GM19193 (cell line): ENCODE measurements around the gene ATM.

Experiments used
- POLR2A ChIP-seq: IDR thresholded peaks from 4 replicates; pipeline ENCODE4 v1.6.1; 2011; ENCODE audit not compliant: insufficient read depth, insufficient read length; ENCODE audit errors: extremely low read depth

ATM gene, protein sequence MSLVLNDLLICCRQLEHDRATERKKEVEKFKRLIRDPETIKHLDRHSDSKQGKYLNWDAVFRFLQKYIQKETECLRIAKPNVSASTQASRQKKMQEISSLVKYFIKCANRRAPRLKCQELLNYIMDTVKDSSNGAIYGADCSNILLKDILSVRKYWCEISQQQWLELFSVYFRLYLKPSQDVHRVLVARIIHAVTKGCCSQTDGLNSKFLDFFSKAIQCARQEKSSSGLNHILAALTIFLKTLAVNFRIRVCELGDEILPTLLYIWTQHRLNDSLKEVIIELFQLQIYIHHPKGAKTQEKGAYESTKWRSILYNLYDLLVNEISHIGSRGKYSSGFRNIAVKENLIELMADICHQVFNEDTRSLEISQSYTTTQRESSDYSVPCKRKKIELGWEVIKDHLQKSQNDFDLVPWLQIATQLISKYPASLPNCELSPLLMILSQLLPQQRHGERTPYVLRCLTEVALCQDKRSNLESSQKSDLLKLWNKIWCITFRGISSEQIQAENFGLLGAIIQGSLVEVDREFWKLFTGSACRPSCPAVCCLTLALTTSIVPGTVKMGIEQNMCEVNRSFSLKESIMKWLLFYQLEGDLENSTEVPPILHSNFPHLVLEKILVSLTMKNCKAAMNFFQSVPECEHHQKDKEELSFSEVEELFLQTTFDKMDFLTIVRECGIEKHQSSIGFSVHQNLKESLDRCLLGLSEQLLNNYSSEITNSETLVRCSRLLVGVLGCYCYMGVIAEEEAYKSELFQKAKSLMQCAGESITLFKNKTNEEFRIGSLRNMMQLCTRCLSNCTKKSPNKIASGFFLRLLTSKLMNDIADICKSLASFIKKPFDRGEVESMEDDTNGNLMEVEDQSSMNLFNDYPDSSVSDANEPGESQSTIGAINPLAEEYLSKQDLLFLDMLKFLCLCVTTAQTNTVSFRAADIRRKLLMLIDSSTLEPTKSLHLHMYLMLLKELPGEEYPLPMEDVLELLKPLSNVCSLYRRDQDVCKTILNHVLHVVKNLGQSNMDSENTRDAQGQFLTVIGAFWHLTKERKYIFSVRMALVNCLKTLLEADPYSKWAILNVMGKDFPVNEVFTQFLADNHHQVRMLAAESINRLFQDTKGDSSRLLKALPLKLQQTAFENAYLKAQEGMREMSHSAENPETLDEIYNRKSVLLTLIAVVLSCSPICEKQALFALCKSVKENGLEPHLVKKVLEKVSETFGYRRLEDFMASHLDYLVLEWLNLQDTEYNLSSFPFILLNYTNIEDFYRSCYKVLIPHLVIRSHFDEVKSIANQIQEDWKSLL (N-terminal part only)

DNA sequence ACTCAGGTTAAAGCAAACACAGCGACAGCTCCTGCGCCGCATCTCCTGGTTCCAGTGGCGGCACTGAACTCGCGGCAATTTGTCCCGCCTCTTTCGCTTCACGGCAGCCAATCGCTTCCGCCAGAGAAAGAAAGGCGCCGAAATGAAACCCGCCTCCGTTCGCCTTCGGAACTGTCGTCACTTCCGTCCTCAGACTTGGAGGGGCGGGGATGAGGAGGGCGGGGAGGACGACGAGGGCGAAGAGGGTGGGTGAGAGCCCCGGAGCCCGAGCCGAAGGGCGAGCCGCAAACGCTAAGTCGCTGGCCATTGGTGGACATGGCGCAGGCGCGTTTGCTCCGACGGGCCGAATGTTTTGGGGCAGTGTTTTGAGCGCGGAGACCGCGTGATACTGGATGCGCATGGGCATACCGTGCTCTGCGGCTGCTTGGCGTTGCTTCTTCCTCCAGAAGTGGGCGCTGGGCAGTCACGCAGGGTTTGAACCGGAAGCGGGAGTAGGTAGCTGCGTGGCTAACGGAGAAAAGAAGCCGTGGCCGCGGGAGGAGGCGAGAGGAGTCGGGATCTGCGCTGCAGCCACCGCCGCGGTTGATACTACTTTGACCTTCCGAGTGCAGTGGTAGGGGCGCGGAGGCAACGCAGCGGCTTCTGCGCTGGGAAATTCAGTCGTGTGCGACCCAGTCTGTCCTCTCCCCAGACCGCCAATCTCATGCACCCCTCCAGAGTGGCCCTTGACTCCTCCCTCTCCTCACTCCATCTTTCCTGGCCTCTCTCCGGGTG lies at the start of gene ATM, which contains the start of gene NPAT:
Gene ATM, plus strand, starts transcription at position 494 of the 774 bp plus-strand sequence. CDS start 4,558 bp downstream, outside the sequence.
Gene NPAT, minus strand, starts transcription at position 65 of the 774 bp plus-strand sequence. CDS start 102 bp downstream, outside the sequence.
- TF ChIP-seq POLR2A = peak; percentile 82

DNA sequence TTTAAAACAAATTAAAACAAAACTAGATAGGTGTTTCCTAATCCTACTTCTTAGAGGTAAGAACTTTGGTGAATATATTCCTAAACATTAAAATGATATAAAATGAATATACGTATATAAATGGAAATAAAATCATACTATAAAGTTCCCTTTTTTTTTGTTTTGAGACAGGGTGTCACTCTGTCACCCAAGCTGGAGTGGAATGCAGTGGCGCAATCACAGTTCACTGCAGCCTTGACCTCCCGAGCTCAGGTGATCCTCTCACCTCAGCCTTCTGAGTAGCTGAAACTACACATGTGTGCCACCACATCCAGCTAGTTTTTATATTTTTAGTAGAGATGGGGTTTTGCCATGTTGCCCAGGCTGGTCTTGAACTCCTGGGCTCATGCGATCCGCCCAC lies 45.3 kb upstream of the ATM start:
- TF ChIP-seq POLR2A = no peak

GRCh38 chr11:108193725-108194124 lies 29.1 kb upstream of the ATM start:
- TF ChIP-seq POLR2A = no peak

GRCh38 chr11:108196901-108197300 lies 26.0 kb upstream of the ATM start:
- no peak for TF ChIP-seq POLR2A

DNA sequence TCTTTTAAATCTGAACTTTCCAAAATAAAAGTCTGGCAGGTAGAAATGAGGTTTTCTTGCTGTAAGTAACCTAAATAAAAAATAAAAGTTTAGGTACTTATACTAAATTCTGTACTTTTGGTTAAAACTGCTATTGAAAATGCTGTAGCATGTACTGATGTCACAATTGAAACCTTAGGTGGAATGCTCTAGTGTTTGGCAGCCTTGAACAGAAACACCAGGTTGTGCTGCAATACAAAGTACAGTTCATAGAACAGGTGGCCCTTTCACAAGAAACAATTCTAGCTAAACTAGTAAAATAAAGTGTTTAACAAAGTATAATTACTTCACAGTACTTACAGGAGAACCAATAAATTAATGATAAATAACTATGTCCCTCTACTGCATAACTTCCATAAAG lies 25.5 kb upstream of the ATM start:
- TF ChIP-seq POLR2A = no peak

- TF ChIP-seq POLR2A = no peak
Measured at GRCh38 chr11:108198833-108199232, 24.0 kb upstream of the ATM start.

DNA sequence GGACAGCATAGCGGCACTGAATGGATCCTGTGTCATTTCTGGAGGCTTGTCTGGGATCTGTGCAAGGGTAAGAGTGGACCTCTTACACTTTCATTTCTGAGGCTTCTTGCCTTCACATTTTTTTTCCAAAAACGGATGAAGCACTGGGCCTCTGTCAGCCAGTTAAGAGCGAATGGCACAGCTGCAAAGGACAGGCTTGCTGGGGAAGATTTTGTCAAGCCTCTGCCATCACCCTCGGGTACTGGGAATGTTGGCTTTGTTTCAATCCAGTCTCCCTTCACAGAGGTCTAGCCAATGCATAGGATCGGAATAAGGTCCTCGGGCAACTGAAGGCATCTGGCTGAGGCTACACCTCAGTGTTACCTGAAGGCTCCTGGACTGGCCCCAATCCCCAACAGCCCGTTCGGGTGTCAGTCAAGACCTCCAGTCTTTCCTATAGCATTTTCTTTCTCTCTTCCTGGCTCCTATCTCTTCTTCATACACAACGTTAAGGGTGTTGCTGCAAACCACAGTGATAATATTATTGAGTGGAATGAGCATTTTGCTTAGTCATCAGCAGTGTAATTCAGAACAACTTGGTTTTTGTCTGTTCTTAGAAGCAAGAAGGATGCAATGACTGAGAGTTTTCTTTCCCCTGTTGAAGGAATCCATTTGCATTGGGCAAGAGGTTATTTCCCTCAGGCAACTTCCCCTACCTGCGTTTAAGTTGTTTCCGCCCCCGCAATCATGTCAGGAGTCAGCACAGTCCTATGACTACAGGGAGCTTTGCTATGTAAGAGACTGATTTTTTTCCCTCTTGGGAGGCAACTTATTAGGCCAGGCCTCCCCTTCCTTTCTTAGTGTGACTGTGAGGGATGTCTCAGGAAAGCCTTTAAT lies 23.2 kb upstream of the ATM start:
- no peak for TF ChIP-seq POLR2A

DNA sequence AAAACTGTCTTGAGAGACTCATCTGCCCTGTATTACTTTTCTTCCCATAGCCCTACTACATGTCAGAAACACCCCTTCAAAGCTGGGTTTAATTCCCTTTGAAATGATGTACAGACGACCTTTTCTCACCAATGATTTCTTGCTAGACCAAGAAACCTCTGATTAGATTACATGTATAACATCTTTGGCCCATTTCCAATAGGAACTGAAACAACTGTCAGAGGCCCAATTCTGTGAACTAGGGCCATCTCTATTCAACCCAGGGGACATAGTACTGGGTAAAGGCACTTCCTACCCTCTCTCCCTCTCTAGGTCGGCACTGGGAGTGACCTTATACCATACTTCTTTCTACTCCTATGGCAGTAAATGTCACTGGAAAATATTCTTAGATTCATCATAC lies 19.8 kb upstream of the ATM start:
- no peak for TF ChIP-seq POLR2A

DNA sequence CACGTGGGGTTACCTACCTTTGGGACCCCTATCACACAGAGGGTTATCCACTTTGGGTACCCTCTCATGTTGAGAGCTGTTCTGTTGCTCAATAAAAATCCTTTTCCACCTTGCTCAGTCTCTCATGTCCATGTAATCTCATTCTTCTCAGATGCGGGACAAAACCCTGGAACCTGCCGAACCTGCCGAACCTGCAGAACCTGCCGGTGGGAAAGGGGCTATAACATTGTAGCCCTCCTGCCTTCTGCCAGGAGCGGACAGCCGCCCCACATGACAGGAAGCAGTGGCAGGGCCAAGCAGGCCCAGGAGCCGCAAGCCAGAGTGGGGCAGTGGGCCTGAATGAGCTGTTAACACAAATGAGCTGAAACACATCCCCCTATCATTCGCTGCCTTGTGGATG lies 18.5 kb upstream of the ATM start:
- no peak for TF ChIP-seq POLR2A

DNA sequence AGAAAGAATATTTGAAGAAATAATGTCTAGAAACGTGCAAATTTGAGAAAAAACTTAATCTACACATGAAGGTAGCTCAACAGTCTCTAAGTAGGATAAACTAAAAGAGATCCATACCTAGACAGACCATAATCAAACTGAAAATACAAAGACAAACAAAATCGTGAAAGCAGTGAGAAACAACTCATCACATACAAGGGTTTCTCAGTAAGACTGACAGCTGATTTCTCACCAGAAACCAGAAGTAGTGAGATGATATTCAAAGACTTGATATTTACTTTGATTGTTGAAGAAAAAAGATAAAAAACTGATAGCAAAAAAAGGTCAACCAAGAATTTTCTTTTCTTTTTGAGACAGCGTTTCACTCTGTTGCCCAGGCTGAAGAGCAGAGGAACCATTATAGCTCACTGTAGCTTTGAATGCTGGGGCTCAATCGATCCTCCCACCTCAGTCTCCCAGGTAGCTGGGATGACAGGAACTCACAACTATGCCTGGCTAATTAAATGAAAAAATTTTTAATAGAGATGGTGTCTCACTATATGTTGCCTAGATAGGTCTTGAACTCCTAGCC lies 17.9 kb upstream of the ATM start:
- no peak for TF ChIP-seq POLR2A

- no peak for TF ChIP-seq POLR2A
Measured at GRCh38 chr11:108206171-108206570, 16.7 kb upstream of the ATM start.

GRCh38 chr11:108206969-108207682 lies 15.7 kb upstream of the ATM start:
- no peak for TF ChIP-seq POLR2A
